HAP-1 (cell line): ENCODE data around the gene ITIH2.
"Not testable (repeated sequence)": the region's sequence is repeated elsewhere in the genome, so short reads cannot be mapped to it uniquely, and the experiment has no call there.

Experiments used
- DNase-seq, 2 experiments: peaks; one replicate each; pipeline ENCODE4 v3.0.0-alpha.2; 2016 to 2020; ENCODE audit warnings: low spot score in 2 of 2
- H3K27me3 ChIP-seq: fragments of 250-450 bp; sonication (Bioruptor Pico); 2 replicates; pipeline ENCODE4 v1.5.1; 2020; ENCODE audit warnings: low read depth, mild to moderate bottlenecking, moderate library complexity
- H3K36me3 ChIP-seq: fragments of 250-450 bp; sonication (Bioruptor Pico); replicated peaks from 2 replicates; pipeline ENCODE4 v1.5.1; 2020; ENCODE audit warnings: mild to moderate bottlenecking
- H3K4me1 ChIP-seq: fragments of 250-450 bp; sonication (Bioruptor Pico); 2 replicates; pipeline ENCODE4 v1.5.1; 2020; ENCODE audit warnings: mild to moderate bottlenecking
- H3K4me3 ChIP-seq: fragments of 250-450 bp; sonication (Bioruptor Pico); 2 replicates; pipeline ENCODE4 v1.5.1; 2020; ENCODE audit warnings: mild to moderate bottlenecking, moderate library complexity
- H3K9me3 ChIP-seq: fragments of 250-450 bp; sonication (Bioruptor Pico); 2 replicates; pipeline ENCODE4 v1.5.1; 2020; ENCODE audit warnings: mild to moderate bottlenecking, moderate library complexity
- in situ Hi-C: fragments of 300-500 bp; cut with MboI; formaldehyde crosslinking; loops from 3 replicates; pipeline ENCODE4 v1.14.3; 2020; ENCODE audit warnings: low sequenced_read_pairs, inconsistent platforms, mixed read lengths

ITIH2 gene

DNA sequence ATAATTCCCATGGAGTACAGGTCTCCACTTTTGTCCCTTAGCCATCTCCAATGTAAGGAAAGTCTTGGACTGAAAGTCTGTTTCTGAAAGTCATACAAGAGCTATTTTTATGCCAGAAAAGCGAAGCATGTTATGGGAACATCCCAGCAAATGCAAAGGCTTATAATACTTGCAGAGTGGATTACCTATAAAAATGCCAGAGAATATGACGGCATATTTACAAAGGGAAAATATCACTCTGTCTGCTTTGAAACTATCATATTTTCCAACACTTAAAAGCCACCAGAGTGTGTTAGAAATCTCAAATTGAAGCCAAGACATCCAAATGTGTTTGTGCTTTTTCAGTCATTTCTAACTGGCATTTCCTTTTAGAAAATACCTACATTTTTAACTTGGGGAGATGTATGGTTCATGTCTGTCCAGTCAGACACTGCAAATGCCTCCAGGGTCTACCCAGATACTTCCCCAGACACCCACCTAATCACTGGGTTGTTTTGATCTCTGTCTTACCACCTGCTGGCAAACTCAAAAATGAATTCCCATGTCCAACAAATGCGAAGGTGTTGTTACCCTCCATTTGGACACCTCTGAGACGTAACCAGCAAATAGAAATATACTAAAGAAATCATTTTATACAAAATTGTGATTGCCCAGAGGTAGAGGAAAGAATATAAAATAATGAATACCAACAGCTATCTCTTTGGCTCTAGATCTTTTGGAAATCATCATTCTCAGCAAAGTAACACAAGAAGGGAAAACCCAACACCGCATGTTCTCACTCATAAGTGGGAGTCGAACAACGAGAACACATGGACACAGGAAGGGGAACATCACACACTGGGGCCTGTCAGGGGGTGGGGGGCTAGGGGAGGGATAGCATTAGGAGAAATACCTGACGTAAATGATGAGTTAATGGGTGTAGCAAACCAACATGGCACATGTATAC, 1.2 kb downstream of the ITIH2 start:
- Histone ChIP-seq H3K4me1 (no peaks in the 10 kb centered on the region), H3K36me3 (no peaks in the 10 kb centered on the region), H3K9me3 (no peaks in the 10 kb centered on the region), H3K27me3 (peaks cover 27% of the 10 kb centered on the region), H3K4me3 (no peak overlapping the region)
- DNase-seq = no peak
- in situ Hi-C loops = no loop called here

DNA sequence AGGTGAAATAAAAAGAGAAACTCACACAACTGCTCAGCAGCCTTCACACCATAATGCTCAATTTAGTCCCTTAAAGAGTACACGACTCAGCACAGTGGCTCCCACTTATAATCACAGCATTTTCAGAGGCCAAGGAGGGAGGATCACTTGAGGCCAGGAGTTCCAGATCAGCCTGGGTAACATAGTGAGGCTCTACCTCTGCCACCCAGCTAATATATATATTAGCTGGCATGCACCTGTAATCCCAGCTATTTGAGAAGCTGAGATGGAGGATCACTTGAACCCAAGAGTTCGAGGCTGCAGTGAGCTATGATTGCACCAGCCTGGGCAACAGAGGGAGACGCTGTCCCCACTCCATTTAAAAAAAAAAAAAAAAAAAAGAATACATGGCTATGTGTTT, 2.2 kb downstream of the ITIH2 start:
- no peak for DNase-seq
- in situ Hi-C loops = no loop called here
- Histone ChIP-seq H3K27me3 (peaks cover 27% of the 10 kb centered on the region), H3K4me3 (no peak overlapping the region), H3K4me1 (no peaks in the 10 kb centered on the region), H3K36me3 (no peaks in the 10 kb centered on the region), H3K9me3 (no peaks in the 10 kb centered on the region)

DNA sequence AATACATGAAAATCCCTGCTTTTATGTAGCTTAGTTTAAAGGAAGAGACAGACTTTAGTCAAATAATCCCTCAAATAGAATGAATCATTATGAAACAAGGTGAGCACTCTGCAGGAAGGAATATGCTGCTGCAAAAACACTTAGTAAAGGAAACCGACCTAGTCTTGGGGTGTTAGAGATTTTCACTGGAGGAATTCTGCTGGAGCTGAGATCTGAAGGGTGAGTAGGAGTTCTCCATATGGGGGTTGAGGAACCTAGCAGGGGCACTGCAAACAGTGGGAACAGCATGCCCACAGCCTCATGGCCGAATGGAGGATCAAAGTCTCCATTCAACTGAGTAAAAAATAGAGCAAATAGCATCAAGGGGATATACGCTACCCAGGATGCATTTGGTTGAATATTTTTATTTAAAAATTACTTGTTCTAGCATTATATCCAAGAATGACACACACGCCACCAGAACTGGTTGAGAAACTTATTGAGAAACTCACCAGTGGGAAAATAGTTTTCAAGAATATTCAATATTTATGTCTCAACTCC, 3.5 kb downstream of the ITIH2 start:
- in situ Hi-C loops = no loop called here

DNA sequence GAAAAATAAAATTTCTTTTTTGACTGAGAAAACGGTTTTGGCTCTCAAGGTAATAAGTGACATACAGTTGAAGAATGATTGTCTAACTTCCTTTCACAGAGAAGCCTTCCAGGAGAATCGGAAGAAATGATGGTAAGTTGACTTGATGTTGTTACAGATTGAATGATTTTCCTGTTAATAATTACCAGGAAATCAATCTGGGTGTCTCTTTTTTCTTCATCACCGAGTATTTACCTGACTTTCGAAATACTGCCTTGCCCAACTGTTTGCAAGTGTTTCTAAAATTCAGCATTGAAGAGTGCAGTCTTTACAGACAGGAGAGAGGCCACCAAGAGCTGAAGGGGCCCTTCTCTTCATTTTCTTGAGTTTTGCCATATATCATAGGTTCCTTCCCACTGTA, 4.0 kb downstream of the ITIH2 start:
- H3K36me3 ChIP-seq = no peaks in the 10 kb centered on the region
- DNase-seq = no peak
- H3K4me1 ChIP-seq = no peaks in the 10 kb centered on the region
- in situ Hi-C loops = no loop called here
- H3K27me3 ChIP-seq = peaks cover 27% of the 10 kb centered on the region
- no peak overlapping the region for H3K4me3 ChIP-seq
- no peaks in the 10 kb centered on the region for H3K9me3 ChIP-seq

More for the DNA sequence above, 3.5 kb downstream of the ITIH2 start:
- Histone ChIP-seq H3K9me3 (no peaks in the 10 kb centered on the region), H3K36me3 (no peaks in the 10 kb centered on the region), H3K4me1 (no peaks in the 10 kb centered on the region), H3K4me3 (no peak overlapping the region), H3K27me3 (peaks cover 27% of the 10 kb centered on the region)
- DNase-seq = no peak

DNA sequence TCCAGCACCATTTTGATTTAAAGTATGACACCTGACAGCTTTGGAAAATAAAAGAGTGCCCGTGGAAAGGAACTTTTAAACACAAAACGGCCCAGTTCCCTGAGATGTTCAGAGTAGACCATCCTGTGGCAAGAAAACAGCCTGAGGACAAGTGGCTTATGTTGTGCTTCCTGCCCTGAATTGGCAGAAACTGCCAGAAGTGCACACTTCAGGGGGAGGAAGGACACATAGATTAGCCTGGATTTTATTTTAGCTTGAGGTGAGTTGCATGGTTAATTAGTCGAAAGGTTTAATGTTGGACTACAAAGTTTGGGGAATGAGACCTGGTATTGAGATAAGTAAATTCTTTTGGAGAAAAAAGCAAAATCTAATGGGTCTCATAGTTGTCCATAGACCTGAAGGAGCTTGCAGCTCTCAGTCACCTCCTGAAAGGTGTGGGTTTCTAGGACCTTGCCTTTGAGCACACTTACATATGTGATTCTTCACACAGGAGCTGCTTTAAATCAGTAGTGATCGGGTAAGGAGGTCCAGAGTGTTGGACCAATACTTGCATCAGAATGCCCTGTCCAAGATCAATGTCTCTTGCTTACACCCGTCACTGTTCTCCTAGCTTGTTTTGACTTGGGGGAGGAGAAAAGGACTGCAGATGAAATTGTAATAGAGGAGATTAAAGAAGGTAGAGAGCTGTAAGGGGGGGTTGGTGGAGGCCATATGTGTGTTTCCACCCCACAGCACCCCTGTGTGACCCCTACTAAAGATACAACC, 4.9 kb downstream of the ITIH2 start:
- H3K4me1 ChIP-seq = no peaks in the 10 kb centered on the region
- H3K4me3 ChIP-seq = no peak overlapping the region
- DNase-seq = no peak
- no peaks in the 10 kb centered on the region for H3K36me3 ChIP-seq
- no peaks in the 10 kb centered on the region for H3K9me3 ChIP-seq
- H3K27me3 ChIP-seq = peaks cover 27% of the 10 kb centered on the region
- in situ Hi-C loops = no loop called here

DNA sequence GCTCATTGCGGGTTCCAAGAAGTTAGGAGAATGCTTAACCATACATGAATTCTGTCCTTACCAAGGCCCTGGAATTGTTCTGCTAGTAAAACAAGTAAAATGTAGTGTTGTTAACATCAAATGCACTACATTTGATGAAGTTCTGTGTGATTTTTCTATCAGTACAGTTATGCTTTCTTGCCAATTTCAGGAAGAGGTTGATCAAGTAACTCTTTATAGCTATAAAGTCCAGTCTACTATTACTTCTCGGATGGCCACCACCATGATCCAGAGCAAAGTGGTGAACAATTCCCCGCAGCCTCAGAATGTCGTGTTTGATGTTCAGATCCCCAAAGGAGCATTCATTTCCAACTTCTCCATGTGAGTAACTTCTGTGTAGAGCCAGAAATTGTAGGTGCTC, 5.7 kb downstream of the ITIH2 start:
- in situ Hi-C loops = no loop called here
- no peak for DNase-seq
- Histone ChIP-seq H3K27me3 (peaks cover 21% of the 10 kb centered on the region), H3K4me3 (no peak overlapping the region), H3K4me1 (no peaks in the 10 kb centered on the region), H3K36me3 (no peaks in the 10 kb centered on the region), H3K9me3 (no peaks in the 10 kb centered on the region)

DNA sequence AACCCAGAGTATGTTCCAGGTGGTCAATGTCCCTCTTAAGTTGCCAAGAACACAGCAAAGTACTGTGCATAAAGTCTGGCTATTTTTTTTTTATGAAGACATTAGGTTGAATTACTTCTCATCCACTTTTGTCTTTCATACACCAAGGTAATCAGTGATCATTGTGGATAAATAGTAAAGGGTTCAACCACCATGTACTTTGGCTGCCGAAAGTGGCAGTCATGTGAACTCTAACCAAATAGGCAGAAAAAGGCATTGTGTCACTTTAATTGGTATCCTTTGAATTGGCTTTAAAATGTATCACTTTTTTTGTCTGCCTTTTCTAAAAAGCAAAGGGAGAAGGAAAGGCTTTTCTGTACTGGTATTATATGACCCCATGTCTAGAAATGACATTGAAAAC, 7.3 kb downstream of the ITIH2 start:
- peaks cover 13% of the 10 kb centered on the region for H3K27me3 ChIP-seq
- H3K4me3 ChIP-seq = no peak overlapping the region
- H3K9me3 ChIP-seq = no peaks in the 10 kb centered on the region
- in situ Hi-C loops = no loop called here
- H3K36me3 ChIP-seq = no peaks in the 10 kb centered on the region
- H3K4me1 ChIP-seq = no peaks in the 10 kb centered on the region
- no peak for DNase-seq

DNA sequence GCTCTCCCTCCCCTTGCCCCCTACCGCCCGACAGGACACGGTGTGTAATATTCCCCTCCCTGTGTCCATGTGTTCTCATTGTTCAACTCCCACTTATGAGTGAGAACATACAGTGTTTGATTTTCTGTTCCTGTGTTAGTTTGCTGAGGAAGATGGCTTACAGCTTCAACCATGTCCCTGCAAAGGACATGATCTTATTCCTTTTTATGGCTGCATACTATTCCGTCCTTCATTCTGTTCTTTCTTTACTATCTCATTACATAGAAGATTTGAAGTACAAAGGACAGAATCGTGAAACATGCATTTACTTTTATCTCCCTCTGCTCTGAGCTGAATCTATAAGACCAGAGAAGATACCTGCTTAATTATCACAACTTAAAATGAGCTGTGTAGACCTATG, 8.0 kb downstream of the ITIH2 start:
- in situ Hi-C loops, DNase-seq, H3K9me3 ChIP-seq, H3K4me3 ChIP-seq, H3K4me1 ChIP-seq, H3K36me3 ChIP-seq: not testable (repeated sequence)
- H3K27me3 ChIP-seq = peaks cover 10% of the 10 kb centered on the region; the same call in 1 of the 2 replicates

DNA sequence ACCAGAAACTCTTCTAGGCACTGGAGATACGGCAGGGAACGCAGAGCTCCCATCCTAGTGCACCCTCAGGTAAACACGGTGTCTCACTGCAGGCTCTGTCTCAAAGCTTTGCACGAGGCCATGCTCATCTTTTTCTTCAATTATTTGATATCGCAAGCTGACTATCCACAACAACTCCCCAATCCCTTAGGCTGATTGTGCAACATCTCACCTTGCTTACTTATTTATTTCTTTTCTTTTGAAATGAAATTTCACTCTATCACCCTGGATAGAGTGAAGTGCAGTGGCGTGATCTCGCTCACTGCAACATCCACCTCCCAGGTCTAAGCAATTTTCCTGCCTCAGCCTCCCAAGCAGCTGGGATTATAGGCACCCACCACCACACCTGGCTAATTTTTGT, 12.4 kb downstream of the ITIH2 start:
- Histone ChIP-seq H3K36me3 (no peaks in the 10 kb centered on the region), H3K9me3 (no peaks in the 10 kb centered on the region), H3K4me1 (no peaks in the 10 kb centered on the region), H3K27me3 (no peaks in the 10 kb centered on the region; the same call in 1 of the 2 replicates), H3K4me3 (no peak overlapping the region)
- no peak for DNase-seq
- in situ Hi-C loops = no loop called here

DNA sequence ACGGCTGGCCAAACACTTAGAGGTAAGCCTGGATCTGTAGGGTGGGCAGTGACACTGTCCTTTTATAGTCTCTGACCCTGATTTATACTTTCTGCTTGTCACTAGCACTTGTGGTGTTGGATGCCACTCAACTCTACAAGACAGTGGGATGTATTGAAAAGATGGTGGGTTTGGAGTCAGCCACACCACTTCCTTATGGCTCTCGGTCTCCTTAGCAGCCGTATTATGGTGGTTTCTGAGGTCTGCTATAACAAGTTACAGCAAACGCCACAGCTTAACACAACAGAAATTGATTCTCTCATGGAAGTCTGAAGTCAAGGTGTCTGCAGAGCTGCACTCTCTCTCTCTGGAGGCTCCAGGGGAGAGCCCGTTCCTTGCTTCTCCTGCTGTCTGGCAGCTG, 14.7 kb downstream of the ITIH2 start:
- H3K9me3 ChIP-seq = no peaks in the 10 kb centered on the region
- no peaks in the 10 kb centered on the region for H3K4me1 ChIP-seq
- in situ Hi-C loops = no loop called here
- DNase-seq = no peak
- no peaks in the 10 kb centered on the region for H3K27me3 ChIP-seq
- no peak overlapping the region for H3K4me3 ChIP-seq
- H3K36me3 ChIP-seq = no peaks in the 10 kb centered on the region

DNA sequence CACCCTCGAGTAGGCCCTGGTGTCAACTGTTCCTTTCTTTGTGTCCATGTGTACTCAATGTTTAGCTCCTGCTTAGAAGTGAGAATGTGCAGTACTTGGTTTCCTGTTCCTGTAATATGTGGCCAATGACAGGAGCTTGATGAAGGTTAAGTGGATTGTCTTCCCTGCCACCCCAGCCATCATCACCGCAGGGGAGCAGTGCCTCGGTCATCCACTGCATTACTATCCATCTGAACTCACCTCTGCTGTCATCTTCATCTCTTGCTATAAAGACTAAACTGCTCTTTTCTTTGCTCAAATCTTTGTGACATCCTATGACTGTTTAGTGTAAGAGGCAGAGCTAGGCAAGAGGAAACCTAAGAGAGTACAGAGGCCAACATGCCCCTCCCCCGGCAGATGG, 15.6 kb downstream of the ITIH2 start:
- no peak overlapping the region for H3K4me3 ChIP-seq
- no peaks in the 10 kb centered on the region for H3K4me1 ChIP-seq
- H3K36me3 ChIP-seq = no peaks in the 10 kb centered on the region
- no peaks in the 10 kb centered on the region for H3K27me3 ChIP-seq
- in situ Hi-C loops = no loop called here
- no peak for DNase-seq
- H3K9me3 ChIP-seq = no peaks in the 10 kb centered on the region

DNA sequence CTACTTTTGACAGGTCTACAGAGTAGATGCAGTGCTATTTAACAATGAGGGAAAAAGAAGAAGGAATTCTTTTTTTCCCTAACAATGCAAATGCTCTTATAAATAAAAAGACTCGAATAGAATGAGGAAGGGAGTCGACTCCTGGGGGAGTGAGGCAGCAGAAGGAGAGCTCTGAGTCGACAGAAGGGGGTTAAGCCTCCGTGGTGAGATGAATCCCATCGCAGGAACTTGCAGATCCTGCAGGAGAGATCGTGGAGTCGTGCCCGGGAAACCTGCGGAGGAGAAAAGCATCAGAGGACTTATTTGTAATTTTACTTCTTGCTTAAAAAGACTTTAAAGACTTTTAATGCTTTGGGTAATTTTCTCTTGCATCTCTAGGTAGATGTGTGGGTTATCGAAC, 17.4 kb downstream of the ITIH2 start:
- DNase-seq = no peak
- Histone ChIP-seq H3K27me3 (no peaks in the 10 kb centered on the region), H3K36me3 (no peaks in the 10 kb centered on the region), H3K4me1 (no peaks in the 10 kb centered on the region), H3K9me3 (no peaks in the 10 kb centered on the region), H3K4me3 (no peak overlapping the region)
- in situ Hi-C loops = no loop called here

DNA sequence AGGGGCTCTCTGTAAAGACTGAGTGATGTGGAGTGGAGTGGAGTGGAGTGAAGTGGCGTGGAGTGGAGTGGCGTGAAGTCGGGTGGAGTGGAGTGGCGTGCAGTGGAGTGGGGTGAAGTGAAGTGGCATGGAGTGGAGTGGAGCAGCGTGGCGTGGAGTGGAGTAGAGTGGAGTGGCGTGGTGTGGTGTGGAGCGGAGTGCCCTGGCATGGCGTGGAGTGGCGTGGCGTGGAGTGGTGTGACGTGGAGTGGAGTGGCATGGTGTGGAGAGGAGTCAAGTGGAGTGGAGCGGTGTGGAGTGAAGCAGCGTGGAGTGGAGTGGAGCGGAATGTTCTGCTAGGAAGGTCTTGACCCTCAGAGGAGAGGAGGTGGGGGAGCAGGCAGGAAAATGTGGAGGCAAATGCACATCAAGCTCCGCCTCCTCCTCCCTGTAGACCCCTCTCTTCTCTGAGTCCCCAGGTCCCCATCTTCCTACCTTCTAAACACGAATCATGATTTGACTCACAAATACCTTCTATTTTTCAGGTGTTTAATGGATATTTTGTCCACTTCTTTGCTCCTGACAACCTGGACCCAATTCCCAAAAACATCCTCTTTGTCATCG, 19.9 kb downstream of the ITIH2 start:
- no peak for DNase-seq
- in situ Hi-C loops = no loop called here
- peaks cover 8% of the 10 kb centered on the region; the same call in 1 of the 2 replicates for H3K27me3 ChIP-seq

DNA sequence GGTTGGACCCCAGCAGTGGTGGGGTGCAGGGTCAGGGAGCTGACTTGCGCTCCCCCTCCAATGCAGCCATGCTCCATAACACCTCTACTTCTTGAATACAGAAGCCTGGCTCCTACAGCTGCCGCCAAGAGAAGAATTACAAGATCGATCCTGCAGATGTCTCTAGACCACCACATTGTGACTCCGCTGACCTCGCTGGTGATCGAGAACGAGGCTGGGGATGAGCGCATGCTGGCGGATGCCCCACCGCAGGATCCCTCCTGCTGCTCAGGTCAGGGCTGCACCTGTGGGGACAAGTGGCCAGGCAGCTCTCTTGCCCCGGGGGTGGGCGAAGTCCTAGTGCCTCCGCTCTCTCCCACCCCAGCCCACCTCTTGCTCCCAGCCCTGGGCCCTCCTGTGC, 31.7 kb downstream of the ITIH2 start:
- DNase-seq = no peak
- H3K36me3 ChIP-seq = no peaks in the 10 kb centered on the region
- no peaks in the 10 kb centered on the region for H3K9me3 ChIP-seq
- no peak overlapping the region for H3K4me3 ChIP-seq
- in situ Hi-C loops = no loop called here
- no peaks in the 10 kb centered on the region for H3K4me1 ChIP-seq
- no peaks in the 10 kb centered on the region for H3K27me3 ChIP-seq

More for the DNA sequence above, 19.9 kb downstream of the ITIH2 start:
- Histone ChIP-seq H3K9me3 (no peaks in the 10 kb centered on the region), H3K36me3 (no peaks in the 10 kb centered on the region), H3K4me1 (no peaks in the 10 kb centered on the region), H3K4me3 (no peak overlapping the region)
